ENCODE measurements around the gene TASL. TPM values are rescaled to one million over a fixed set of nuclear protein-coding genes. Genes with fewer than 3 reads are reported as not detected.
A peak's percentile ranks its signal among the peaks of the same experiment; 100 is the strongest.
"Not testable (repeated sequence)": the region's sequence is repeated elsewhere in the genome, so short reads cannot be mapped to it uniquely, and the experiment has no call there.

Gene TASL
- not detected in 2 replicates for total RNA-seq

- DNase-seq (ENCODE audit: low read depth in 2 of 2) = no peak
Measured at GRCh38 chrX:30577362-30577991, at the start of gene TASL. Gene TASL (minus strand): TSS chrX:30577766. CDS start chrX:30560355, 17,411 bp downstream.

DNA sequence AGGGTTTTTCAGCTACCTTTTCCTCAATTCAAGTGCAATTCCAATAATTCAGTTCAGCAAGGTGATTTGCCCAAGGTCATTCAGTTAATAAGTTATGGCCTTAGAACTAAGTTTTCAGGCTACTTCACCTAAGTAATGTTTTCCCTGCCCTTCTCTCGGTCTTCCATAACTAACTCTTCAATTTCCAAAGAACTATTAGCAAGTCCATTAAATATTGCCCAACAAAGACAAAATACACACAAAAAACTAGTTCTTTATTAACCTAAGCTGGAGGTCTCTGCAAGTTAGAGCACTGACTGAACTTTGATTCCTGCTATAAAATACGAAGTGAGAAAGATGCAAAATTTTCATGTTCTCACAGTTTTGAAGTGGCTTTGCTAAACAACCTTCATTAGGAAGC is 48.8 kb upstream of the TASL start:
- no peak for DNase-seq (ENCODE audit: low read depth in 2 of 2)

DNA sequence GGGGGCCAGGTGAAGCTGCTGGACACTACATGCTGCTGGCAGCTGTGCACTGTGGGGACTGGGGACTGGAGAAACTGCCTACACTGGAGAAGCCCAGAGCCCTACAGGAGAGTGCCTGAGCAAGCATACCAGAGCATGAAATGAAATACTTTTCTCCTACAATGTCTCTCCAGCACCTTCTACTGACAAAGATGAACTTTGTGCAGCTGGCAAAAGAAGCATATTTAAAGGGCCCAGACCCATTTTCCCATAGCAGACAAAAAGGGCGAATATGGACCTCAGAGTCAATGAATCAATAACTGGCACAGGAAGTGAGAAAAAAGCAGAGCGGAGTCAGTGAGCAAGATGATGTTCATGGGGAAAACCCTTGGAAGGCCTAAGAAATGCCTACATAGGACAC is 44.8 kb upstream of the TASL start:
- DNase-seq (ENCODE audit: low read depth in 2 of 2) = no peak

DNA sequence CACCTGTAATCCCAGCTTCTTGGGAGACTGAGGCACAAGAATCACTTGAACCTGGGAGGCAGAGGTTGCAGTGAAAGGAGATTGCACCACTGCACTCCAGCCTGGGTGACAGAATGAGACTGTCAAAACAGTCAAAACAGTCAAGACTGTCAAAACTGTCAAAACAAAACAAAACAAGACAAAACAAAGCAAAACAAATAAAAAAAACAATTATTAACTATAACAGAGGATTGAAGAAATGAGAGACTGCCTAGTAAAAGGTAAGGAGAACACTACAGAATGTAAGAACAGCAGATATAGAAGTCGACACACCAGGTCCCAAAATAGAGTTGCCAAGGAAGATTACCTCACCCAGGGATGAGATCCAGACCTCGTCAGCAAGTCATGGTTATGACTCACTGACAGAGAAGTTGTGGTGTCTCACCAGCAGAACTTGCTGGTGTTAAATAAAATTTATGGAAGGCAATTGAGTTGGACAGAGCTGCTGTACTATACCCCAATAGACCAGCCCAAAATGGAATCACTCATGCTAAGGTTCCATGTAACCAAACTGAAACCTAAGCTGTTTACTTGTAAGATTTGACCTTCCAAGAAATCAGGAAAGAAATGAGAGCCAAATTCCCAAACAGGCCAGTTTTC is 43.5 kb upstream of the TASL start:
- peak; percentile 1 to 66 for DNase-seq (ENCODE audit: low read depth in 2 of 2)

DNA sequence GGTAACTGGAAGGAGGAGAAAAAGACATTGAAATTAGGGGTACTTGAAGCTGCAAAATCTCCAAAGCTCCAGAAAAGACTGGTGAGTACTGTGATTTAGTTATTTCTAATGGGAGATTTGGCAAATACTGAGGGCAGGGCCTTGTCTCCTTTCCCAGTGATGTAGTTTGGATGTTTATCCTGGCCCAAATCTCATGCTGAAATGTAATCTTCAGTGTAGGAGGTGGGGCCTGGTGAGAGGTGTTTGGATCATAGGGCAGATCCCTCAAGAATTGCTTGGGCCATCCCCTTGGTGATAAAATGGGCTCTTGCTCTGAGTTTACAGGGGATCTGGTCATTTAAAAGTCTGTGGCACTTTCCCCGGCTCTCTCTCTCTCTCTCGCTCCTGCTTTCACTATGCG is 42.6 kb upstream of the TASL start:
- DNase-seq (ENCODE audit: low read depth in 2 of 2) = no peak

DNA sequence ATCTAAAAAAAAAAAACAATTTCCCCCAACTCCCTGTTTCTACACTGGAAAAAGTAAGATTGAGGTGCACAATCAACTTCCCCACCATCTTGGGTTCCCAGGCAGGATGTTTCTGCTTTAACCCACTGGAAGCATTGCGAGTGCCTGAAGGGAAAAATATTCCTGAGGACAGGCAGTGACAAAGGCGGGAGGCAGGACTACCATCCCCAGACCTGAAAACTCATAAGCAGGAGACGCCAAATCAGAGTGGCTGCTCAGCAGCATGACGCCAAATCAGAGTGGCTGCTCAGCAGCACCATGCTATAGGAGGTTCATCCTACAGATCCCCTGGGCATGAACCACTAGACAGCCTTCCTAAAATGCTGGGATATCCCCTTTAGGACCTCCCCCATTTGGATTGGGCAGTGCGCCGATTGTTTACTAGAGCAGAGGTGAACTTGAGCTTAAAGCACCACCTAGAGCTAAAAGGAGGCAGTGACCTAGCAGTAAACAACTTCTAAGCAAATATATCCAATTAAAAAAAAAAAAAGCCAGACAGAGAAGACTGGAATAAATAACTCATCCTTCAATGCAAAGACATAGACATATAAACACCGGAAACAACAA is 40.7 kb upstream of the TASL start:
- DNase-seq (ENCODE audit: low read depth in 2 of 2) = no peak

GRCh38 chrX:30615229-30615628 is 37.7 kb upstream of the TASL start:
- peak in 1 of 2 donors; percentile 7 for DNase-seq (ENCODE audit: low read depth in 2 of 2)

DNA sequence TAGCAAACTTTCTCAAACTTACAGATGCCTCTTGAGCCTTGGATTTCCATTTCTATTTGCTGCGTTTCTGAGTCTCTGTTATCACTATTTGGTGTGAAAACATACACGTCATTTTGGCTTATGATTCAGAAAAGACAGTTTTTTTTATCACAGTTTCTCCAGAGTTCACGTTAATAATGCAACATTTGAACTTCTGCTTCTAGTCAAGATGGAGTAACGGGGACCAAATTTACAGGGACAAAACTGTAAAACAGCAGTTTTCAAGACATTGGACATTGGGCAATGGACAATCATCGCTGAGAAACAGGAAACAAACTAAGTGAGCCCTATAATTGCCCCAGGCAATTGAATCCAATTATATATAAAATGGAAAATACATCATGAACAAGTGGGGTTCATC is 36.2 kb upstream of the TASL start:
- DNase-seq (ENCODE audit: low read depth in 2 of 2) = no peak

GRCh38 chrX:30612250-30612655 is 34.7 kb upstream of the TASL start:
- DNase-seq (ENCODE audit: low read depth in 2 of 2) = no peak

DNA sequence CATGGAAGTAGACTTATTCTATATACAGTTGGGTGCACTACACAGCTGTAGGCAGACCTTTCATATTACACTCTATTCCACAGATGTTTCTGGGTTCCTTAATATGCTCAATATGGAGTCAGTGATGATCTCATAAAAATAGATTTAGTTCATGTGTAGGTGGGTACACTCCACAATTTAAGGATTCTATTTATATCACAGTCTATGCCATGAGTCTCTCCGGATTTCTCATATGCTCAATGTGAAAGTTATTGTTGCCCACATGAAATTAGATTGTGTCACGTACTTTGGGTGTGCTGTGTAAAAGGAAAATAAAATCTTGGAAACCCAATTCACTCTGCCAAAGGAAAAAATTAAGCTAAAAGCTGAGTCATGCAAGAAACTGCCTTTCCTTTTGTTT is 32.5 kb upstream of the TASL start:
- no peak for DNase-seq (ENCODE audit: low read depth in 2 of 2)

DNA sequence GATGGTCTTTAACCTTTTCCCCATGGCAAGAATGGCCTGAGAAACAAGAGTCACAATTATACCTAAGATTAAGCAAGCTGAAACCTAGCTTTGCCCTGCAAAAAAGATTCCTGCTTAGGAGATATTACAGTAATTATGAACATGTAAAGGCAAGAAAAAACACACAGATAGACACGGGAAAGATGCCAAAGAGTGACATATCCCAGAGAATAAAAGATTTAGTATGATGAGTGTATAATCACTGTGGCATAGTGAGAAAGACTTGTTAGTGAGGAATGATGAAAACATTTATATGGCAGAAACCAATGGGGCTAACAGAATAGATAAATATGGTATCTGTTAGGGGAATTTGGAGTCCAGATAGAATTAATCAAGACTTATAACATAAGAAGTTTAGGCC is 29.6 kb upstream of the TASL start:
- no peak for DNase-seq (ENCODE audit: low read depth in 2 of 2)

DNA sequence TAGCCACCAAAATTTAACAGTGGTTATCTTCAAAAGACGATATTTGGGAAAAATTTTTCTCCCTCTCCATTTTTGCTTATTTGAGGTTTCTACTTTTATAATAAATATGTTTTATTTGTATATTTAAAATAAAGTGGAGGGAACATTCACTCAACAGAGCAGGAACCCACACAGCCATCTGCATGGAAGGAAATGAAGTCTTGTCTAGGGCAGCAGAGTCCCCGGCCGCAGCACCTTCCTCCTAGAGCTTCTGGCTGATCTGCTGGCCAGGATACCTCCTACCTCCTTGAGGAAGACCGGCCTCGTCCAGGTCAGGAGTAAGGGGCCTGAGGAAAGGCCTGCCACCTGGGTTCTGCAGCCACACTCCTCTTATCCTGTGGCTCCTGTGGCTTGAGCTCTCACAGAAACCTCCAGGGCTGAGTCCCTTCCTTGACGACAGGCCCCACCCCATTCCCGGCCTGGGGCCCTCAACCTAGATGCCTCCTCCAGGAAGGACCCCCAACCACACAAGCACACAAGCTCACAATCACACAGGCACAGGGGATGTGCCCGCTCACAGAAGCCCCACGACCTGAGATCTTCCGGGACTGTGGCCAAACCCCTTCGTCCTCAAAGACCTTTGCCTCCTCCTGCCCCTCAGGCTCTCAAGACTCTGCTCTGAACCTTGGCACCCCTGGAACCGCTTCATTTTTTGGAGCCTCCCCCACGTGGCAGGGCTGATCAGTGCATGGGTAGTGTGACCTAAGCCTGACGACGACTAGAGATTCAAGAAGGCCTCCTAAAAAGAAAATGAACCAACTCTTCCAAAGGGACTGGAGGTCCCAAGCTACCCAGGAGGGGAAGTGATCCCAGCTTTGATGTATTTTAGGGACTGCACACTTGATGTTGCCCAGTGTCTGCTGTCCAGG is 23.0 kb upstream of the TASL start:
- not testable (repeated sequence) for DNase-seq (ENCODE audit: low read depth in 2 of 2)

DNA sequence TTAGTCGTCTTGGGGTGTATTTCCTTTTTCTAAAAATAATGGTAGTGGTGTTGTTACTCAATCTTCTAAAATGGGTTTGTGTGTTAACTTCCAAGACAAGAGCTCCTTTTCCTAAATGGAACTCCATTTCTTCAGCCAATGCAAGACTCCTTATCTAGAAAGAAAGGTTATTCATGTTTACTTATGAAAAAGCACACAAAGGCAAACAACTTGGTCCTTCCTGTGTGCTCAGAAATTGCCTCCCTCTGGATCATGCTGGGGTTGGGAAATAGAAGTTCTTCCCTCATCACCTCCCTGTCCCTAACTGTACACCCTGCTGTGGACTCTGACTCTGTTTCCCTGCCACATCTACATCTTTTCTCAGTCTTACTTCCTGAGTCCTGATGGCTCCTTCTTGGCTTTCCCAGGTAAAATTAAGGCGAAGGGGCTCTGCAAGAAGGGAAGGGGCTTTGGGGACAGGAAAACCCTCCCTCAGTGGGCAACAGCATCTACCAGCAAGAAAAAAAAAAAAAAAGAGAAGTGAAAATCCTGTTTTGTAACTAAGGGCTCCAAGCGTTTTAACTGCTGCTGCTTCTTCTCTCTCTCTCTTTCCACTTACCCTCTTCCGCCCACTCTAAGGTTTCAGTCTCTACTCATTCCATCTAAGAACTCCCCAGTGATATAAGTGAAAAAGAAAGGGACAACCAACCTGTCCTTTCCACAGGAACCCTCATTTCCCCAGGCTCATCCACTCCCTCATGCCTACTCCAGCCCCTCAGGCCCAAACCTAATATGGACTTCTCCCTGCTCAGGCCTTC is 19.8 kb upstream of the TASL start:
- DNase-seq (ENCODE audit: low read depth in 2 of 2) = no peak

GRCh38 chrX:30593440-30594200 is 16.1 kb upstream of the TASL start:
- DNase-seq (ENCODE audit: low read depth in 2 of 2) = peak in 1 of 2 donors; percentile 2

GRCh38 chrX:30592831-30593230 is 15.3 kb upstream of the TASL start:
- DNase-seq (ENCODE audit: low read depth in 2 of 2) = peak in 1 of 2 donors; percentile 2

GRCh38 chrX:30590368-30590767 is 12.8 kb upstream of the TASL start:
- no peak for DNase-seq (ENCODE audit: low read depth in 2 of 2)

DNA sequence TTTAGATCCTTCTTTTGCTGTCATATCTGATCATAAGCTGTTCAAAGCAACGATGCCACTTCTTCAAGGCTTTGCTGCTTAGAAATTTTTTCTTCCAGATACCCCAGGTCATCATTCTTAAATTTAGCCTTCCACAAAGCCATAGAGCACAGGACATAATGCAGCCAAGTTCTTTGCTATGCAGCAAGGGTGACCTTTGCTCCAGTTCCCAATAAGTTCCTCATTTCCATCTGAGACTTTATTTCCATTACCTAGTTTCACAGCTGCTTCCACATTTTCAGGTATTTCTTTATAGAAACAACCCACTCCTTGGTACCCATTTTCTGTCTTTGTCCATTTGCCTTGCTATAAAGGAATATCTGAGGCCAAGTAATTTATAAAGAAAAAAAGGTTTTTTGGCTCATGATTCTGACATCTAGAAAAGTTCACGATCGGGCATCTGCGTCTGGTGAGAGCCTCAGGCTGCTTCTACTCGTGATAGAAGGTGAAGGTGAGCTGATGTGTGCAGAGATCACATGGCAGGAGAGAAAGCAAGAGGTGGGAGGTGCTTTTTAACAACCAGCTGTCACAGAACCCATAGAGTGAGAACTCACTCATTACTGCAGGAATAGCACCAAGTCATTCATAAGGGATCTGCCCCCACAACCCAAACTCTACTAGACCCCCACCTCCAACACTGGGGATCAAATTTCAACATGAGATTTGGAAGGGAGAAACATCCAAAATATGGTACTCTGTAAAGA is 11.8 kb upstream of the TASL start:
- DNase-seq (ENCODE audit: low read depth in 2 of 2) = no peak

GRCh38 chrX:30586516-30586915 is 8.9 kb upstream of the TASL start:
- no peak for DNase-seq (ENCODE audit: low read depth in 2 of 2)

DNA sequence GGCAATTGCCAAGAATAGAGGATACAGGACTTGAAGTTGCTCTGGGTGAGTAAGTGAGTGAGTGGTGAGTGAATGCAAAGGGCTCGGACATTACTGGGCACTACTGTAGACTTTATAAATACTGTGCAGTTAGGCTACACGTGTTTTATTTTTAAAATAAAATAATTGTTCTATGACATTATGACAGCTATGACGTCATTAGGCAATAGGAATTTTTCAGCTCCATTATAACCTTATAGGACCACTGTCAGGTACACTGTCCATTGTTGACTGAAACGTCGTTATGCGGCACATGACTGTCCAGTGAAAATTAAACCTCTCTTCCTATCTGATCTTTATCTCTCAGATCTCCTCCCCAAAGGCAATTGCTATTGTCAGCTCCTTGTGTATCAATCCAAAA is 5.1 kb upstream of the TASL start:
- DNase-seq (ENCODE audit: low read depth in 2 of 2) = no peak

DNA sequence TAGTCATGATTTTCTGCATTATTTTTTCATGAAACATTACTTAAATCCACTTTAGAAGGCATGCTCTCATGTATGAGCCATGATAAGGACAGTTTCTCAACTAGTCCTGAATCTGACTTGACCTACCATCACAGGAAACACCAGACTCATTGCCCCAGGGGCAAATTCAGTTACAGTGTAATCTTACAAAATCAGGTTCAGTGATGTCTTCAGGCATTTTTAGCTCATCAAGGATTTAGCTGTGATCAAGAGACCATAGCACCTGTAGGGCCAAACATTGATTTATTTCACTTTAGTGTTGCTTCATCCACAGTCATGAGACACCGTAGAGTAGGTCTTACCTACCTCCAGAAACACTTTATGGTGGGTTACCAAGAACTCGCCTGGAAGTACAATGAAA is 3.1 kb upstream of the TASL start:
- no peak for DNase-seq (ENCODE audit: low read depth in 2 of 2)

All from lung microvascular endothelial cell (primary cell).